ENCODE results near the gene COL7A1. TPM values are rescaled to one million over a fixed set of nuclear protein-coding genes. Genes with fewer than 3 reads are reported as not detected.

The COL7A1 gene
- total RNA-seq, 1 experiment from 2014 or later, result 40.0 TPM

- Histone ChIP-seq H3K4me1 (ENCODE audit: control insufficient read depth, insufficient read depth, low read length) (peaks cover 3% of the 10 kb centered on the region; the same call in 1 of the 2 replicates), H3K36me3 (ENCODE audit: control insufficient read depth, insufficient read depth, low read length) (no peaks in the 10 kb centered on the region), H3K4me3 (ENCODE audit: low read depth in 2 of 2, low read length in 2 of 2) (no peak overlapping the region), H3K9me3 (ENCODE audit: control insufficient read depth, insufficient read depth, low read depth, low read length) (no peaks in the 10 kb centered on the region), H3K27ac (ENCODE audit: low read length) (no peak overlapping the region), H3K27me3 (ENCODE audit: control insufficient read depth, insufficient read depth, low read length) (no peaks in the 10 kb centered on the region)
- BruUV-seq (replicated peaks), result no TSS peak
- POLR2A ChIA-PET, result no interaction called here
- ATAC-seq (no peak), DNase-seq (ENCODE audit: low read depth, low spot score) (no peak)
- in situ Hi-C loops (cut with HindIII; ENCODE audit: low pct_unique_long_range_greater_than_20kb, low sequenced_read_pairs) (no loop called here), intact Hi-C loops (cut with micrococcal nuclease; ENCODE audit: unreplicated experiment) (no loop called here)
- TF ChIP-seq, protein P1, sequence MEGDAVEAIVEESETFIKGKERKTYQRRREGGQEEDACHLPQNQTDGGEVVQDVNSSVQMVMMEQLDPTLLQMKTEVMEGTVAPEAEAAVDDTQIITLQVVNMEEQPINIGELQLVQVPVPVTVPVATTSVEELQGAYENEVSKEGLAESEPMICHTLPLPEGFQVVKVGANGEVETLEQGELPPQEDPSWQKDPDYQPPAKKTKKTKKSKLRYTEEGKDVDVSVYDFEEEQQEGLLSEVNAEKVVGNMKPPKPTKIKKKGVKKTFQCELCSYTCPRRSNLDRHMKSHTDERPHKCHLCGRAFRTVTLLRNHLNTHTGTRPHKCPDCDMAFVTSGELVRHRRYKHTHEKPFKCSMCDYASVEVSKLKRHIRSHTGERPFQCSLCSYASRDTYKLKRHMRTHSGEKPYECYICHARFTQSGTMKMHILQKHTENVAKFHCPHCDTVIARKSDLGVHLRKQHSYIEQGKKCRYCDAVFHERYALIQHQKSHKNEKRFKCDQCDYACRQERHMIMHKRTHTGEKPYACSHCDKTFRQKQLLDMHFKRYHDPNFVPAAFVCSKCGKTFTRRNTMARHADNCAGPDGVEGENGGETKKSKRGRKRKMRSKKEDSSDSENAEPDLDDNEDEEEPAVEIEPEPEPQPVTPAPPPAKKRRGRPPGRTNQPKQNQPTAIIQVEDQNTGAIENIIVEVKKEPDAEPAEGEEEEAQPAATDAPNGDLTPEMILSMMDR (IDR thresholded peaks at IDR 0.05), result no peak
- TF ChIP-seq REST (IDR thresholded peaks at IDR 0.05; ENCODE audit: insufficient read depth in 1 of 2, low read depth in 2 of 2, low read length in 1 of 2) (no peak), TCF7L2 (IDR thresholded peaks at IDR 0.05; ENCODE audit: low read depth, low read length) (no peak), SIN3A (IDR thresholded peaks at IDR 0.05; ENCODE audit: borderline replicate concordance, insufficient read depth, low read depth, low read length) (no peak), POLR2AphosphoS5 (IDR thresholded peaks at IDR 0.05; ENCODE audit: low read depth, low read length) (no peak)
- CTCF ChIA-PET, result no interaction called here
Measured at GRCh38 chr3:48569400-48569799, 25.7 kb downstream of the COL7A1 start.

DNA sequence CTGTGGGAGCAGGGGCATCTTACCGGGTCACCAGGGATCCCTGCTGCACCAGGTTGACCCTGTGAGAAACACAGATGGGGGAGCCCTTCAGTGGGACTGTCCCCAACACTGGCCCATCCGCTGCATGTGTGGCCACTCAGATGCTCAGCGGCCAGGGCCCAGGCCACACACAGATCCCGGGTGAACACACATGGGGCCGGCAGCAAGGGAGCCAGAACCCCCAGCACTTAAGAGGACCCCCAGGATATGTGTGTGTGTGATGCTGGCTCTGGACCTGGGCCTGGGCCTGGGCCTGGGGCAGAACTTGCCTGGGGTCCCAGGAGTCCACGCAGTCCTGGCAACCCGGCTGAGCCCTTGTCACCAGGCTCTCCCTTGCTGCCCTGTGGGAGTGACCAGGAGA, 26.7 kb downstream of the COL7A1 start:
- ChIA-PET POLR2A (no interaction called here), CTCF (no interaction called here)
- ATAC-seq, result no peak
- Histone ChIP-seq H3K4me3 (ENCODE audit: low read depth in 2 of 2, low read length in 2 of 2) (no peak overlapping the region), H3K9me3 (ENCODE audit: control insufficient read depth, insufficient read depth, low read depth, low read length) (no peaks in the 10 kb centered on the region), H3K36me3 (ENCODE audit: control insufficient read depth, insufficient read depth, low read length) (no peaks in the 10 kb centered on the region), H3K27me3 (ENCODE audit: control insufficient read depth, insufficient read depth, low read length) (no peaks in the 10 kb centered on the region), H3K27ac (ENCODE audit: low read length) (no peak overlapping the region), H3K4me1 (ENCODE audit: control insufficient read depth, insufficient read depth, low read length) (peaks cover 10% of the 10 kb centered on the region)
- BruUV-seq (replicated peaks), result no TSS peak
- in situ Hi-C loops (cut with HindIII; ENCODE audit: low pct_unique_long_range_greater_than_20kb, low sequenced_read_pairs) (no loop called here), intact Hi-C loops (cut with micrococcal nuclease; ENCODE audit: unreplicated experiment) (no loop called here)
- TF ChIP-seq TCF7L2 (IDR thresholded peaks at IDR 0.05; ENCODE audit: low read depth, low read length) (no peak), POLR2AphosphoS5 (IDR thresholded peaks at IDR 0.05; ENCODE audit: low read depth, low read length) (no peak), SIN3A (IDR thresholded peaks at IDR 0.05; ENCODE audit: borderline replicate concordance, insufficient read depth, low read depth, low read length) (no peak), REST (IDR thresholded peaks at IDR 0.05; ENCODE audit: insufficient read depth in 1 of 2, low read depth in 2 of 2, low read length in 1 of 2) (no peak)
- TF ChIP-seq, protein P1 (IDR thresholded peaks at IDR 0.05), result no peak
- no peak for DNase-seq (ENCODE audit: low read depth, low spot score)
